Measurements from ENCODE around the gene OCA2. TPM values are rescaled to one million over a fixed set of nuclear protein-coding genes. Genes with fewer than 3 reads are reported as not detected.
"Not testable (repeated sequence)": the region's sequence is repeated elsewhere in the genome, so short reads cannot be mapped to it uniquely, and the experiment has no call there.

The OCA2 gene
- total RNA-seq (0.56 and 0.63 TPM in 2 replicates), polyA plus RNA-seq (0.49 and 2.0 TPM in 2 replicates)

DNA sequence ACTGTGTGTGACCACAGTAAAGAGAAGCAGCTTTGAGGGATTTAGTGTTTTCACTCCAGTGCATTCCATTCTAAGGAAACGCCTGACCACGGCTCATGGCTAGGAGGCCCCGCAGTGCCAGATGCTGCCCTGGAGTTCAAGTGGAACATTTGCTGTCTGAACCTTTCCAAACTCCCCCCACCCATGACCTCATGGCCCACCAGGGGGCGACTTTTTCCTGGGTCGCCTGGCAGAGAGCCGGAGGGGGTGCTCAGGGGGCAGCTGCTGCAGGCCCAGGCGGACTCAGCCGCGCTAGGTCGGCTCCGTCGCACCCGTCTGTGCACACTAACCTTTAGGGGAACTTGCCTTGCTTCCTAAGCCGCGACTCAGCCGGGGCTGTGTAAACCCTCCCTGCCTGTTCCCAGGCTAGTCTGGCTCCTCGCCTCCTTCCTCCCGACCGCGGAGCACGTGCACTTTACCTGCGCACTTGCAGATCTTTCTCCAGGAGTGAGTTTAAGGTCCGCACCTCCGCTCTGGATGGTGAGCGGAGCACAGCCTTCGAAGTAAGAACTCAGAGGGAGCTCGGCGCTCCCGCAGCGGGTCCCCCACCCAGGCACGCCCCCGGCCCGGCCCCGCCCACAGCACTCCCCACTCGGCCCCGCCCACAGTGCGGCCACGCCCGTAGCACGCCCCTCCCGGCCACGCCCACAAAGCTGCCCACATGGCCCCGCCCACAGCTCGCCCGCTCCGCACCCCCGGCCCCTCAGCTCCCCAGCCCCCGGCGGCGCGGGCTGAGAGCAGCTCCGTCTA, at the start of gene OCA2:
TSS of gene OCA2 (minus strand) at position 550 of the 789 bp plus-strand sequence. CDS start 17,441 bp downstream, outside the sequence.
- TF ChIP-seq, protein P1, sequence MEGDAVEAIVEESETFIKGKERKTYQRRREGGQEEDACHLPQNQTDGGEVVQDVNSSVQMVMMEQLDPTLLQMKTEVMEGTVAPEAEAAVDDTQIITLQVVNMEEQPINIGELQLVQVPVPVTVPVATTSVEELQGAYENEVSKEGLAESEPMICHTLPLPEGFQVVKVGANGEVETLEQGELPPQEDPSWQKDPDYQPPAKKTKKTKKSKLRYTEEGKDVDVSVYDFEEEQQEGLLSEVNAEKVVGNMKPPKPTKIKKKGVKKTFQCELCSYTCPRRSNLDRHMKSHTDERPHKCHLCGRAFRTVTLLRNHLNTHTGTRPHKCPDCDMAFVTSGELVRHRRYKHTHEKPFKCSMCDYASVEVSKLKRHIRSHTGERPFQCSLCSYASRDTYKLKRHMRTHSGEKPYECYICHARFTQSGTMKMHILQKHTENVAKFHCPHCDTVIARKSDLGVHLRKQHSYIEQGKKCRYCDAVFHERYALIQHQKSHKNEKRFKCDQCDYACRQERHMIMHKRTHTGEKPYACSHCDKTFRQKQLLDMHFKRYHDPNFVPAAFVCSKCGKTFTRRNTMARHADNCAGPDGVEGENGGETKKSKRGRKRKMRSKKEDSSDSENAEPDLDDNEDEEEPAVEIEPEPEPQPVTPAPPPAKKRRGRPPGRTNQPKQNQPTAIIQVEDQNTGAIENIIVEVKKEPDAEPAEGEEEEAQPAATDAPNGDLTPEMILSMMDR (IDR thresholded peaks at IDR 0.05; ENCODE audit: low read depth, low read length), result peak; percentile 27
- no peaks in the 10 kb centered on the region for H3K9me3 ChIP-seq (ENCODE audit: low read depth)
- peak within 1 kb of the TSS; percentile 15 for H3K4me3 ChIP-seq
- no peaks in the 10 kb centered on the region for H3K4me1 ChIP-seq (ENCODE audit: low read depth)
- H3K27me3 ChIP-seq, result peaks cover 74% of the 10 kb centered on the region
- H3K36me3 ChIP-seq, result no peaks in the 10 kb centered on the region
- peak; percentile 47 to 89 for DNase-seq (ENCODE audit: low read depth in 1 of 2, low spot score in 1 of 2)
- no peak within 1 kb of the TSS for H3K27ac ChIP-seq

DNA sequence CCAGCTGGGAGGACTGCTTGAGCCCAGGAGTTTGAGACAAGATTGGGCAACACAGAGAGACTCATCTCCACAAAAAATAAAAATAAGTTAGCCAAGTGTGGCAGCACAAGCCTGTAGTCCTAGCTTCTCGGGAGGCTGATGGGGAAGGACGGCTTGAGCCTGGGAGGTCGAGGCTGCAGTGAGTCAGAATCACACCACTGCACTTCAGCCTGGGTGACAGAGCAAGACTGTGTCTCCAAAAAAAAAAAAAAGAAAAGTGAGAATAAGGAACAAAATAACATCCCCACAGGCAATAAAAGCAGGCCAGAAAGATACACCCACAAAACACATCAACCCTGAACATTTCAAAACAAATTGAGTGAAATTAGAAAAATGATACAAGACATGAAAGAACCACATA, 48.7 kb upstream of the OCA2 start:
- no peak overlapping the region for H3K4me3 ChIP-seq
- no peaks in the 10 kb centered on the region for H3K4me1 ChIP-seq (ENCODE audit: low read depth)
- DNase-seq (ENCODE audit: low read depth in 1 of 2, low spot score in 1 of 2), result no peak
- no peak overlapping the region for H3K27ac ChIP-seq
- H3K27me3 ChIP-seq, result no peaks in the 10 kb centered on the region
- H3K36me3 ChIP-seq, result peaks cover 17% of the 10 kb centered on the region
- no peaks in the 10 kb centered on the region for H3K9me3 ChIP-seq (ENCODE audit: low read depth)
- TF ChIP-seq, protein P1 (IDR thresholded peaks at IDR 0.05; ENCODE audit: low read depth, low read length), result no peak

DNA sequence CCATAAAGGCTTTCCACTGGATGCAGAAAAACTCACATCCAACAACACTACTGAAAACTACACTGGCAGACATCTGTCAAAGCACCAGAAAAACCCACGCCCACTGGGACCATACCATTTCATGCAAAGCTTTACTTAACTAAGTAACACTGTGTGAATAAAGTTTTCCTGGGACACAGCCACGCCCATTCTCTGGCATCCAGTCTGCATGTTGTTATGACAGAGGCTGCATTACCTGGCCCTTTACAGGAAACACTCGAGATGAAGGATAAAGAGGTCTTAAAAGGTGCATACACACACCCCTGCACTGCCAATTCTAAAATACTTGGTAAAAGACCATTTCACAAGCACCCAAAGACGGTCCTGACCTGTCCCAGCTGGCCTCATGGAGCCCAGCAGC, 46.3 kb upstream of the OCA2 start:
- H3K27me3 ChIP-seq; DNase-seq (ENCODE audit: low read depth in 1 of 2, low spot score in 1 of 2); H3K27ac ChIP-seq; H3K4me3 ChIP-seq; H3K9me3 ChIP-seq (ENCODE audit: low read depth); H3K4me1 ChIP-seq (ENCODE audit: low read depth): not testable (repeated sequence)
- peaks cover 27% of the 10 kb centered on the region for H3K36me3 ChIP-seq

DNA sequence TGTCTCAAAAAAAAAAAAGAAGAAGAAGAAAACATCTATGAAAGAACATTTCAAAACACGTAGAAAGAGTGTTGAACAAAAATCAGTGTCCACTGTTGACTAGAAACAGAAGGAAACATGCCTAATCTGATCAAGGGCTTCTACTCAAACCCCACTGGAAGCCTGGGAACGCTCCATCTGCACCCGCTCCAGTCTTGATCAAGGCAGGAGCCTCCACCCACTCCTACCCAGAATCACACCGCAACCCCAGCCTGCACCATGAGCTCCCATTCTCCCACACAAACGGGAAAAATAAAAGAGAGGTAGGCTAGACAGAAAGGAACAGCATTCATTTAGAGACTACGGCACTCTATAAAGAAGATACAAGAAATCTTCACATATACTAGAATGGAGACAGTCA, 40.9 kb upstream of the OCA2 start:
- Histone ChIP-seq H3K4me3 (no peak overlapping the region), H3K36me3 (peaks cover 22% of the 10 kb centered on the region), H3K4me1 (ENCODE audit: low read depth) (no peaks in the 10 kb centered on the region), H3K9me3 (ENCODE audit: low read depth) (no peaks in the 10 kb centered on the region), H3K27me3 (no peaks in the 10 kb centered on the region), H3K27ac (no peak overlapping the region)
- TF ChIP-seq, protein P1 (IDR thresholded peaks at IDR 0.05; ENCODE audit: low read depth, low read length), result no peak
- no peak for DNase-seq (ENCODE audit: low read depth in 1 of 2, low spot score in 1 of 2)

DNA sequence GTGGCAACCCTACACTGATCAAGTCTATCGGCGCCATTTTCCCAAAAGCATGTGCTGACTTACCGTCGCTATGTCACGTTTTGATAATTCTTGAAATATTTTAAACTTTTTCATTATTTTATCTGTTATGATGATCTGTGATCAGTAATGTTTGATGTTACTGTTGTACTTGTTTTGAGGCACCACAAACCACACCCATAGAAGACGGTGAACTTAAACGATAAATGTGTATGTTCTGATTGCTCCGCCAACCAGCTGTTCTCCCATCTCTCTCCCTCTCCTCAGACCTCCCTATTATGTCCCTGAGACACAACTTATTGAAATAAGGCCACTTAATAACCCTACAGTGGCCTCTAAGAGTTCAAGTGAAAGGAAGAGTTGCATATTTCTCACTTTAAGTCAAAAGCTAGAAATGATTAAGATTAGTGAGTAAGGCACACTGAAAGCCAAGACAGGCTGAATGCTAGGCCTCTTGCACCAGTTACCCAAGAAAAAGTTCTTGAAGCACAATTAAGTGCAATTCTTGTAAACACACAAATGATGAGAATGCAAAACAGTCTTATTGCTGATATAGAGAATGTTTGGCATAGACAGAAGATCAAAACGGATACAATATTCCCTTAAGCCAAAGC, 38.4 kb upstream of the OCA2 start:
- peaks cover 19% of the 10 kb centered on the region for H3K36me3 ChIP-seq
- H3K27ac ChIP-seq; H3K4me3 ChIP-seq; H3K27me3 ChIP-seq; H3K4me1 ChIP-seq (ENCODE audit: low read depth); H3K9me3 ChIP-seq (ENCODE audit: low read depth); DNase-seq (ENCODE audit: low read depth in 1 of 2, low spot score in 1 of 2): not testable (repeated sequence)

DNA sequence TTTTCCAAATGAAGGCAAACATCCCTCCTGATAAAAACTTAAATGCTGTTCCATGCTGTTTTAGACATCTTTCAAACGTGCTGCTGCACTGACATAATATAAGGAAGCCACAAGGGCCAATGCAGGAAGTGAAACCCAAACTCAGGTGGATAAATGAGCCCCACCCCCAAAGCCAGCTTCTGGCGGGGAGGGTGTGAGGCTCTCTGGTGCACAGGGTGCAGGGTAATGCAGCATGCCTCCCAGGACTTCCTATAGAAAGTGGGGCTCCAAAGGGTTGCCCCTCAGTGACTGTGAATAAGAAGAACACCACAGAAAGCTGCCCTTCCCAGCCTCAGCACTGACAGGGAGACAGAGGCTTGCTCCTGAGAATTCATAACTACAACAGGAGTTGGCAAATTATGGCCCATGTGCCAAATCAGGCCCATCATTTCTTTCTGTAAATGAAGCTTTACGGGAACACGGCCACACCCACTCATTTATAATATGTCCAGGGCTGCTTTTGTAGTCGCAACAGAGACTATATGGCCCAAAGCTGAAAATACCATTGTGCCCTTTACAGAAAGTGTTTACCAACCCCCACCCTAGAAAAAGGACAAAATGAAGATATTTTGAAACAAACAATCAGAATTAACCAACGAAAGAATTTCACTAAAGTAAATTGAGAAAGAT, 37.3 kb upstream of the OCA2 start:
- H3K4me3 ChIP-seq; H3K9me3 ChIP-seq (ENCODE audit: low read depth); H3K4me1 ChIP-seq (ENCODE audit: low read depth); H3K27me3 ChIP-seq; DNase-seq (ENCODE audit: low read depth in 1 of 2, low spot score in 1 of 2); H3K27ac ChIP-seq: not testable (repeated sequence)
- H3K36me3 ChIP-seq, result peaks cover 15% of the 10 kb centered on the region

DNA sequence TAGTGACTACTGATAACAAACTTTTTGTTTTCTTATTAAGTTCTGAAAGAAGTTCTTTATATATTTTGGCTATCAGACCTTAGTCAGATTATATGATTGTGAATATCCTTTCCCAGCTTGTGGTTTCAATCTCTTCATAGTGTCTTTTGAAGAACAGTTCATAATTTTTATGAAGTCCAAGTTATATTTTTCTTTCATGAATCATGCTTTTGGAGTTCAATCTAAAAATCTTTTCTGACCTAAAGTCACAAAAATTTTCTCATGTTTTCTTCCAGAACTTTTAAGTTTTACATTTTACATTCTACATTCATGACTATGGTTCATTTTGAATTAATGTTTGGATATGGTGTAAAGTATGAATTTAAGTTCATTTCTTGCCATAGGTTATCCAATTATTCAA, 34.2 kb upstream of the OCA2 start:
- H3K4me1 ChIP-seq (ENCODE audit: low read depth), result no peaks in the 10 kb centered on the region
- no peak overlapping the region for H3K27ac ChIP-seq
- no peak for DNase-seq (ENCODE audit: low read depth in 1 of 2, low spot score in 1 of 2)
- TF ChIP-seq, protein P1 (IDR thresholded peaks at IDR 0.05; ENCODE audit: low read depth, low read length), result no peak
- no peaks in the 10 kb centered on the region for H3K27me3 ChIP-seq
- peaks cover 19% of the 10 kb centered on the region for H3K36me3 ChIP-seq
- H3K4me3 ChIP-seq, result no peak overlapping the region
- no peaks in the 10 kb centered on the region for H3K9me3 ChIP-seq (ENCODE audit: low read depth)

Measured in cardiac muscle cell (in vitro differentiated cells and primary cell).